ENCODE data around the gene TAF1B.
"Not testable (repeated sequence)": the region's sequence is repeated elsewhere in the genome, so short reads cannot be mapped to it uniquely, and the experiment has no call there.

The TAF1B gene

DNA sequence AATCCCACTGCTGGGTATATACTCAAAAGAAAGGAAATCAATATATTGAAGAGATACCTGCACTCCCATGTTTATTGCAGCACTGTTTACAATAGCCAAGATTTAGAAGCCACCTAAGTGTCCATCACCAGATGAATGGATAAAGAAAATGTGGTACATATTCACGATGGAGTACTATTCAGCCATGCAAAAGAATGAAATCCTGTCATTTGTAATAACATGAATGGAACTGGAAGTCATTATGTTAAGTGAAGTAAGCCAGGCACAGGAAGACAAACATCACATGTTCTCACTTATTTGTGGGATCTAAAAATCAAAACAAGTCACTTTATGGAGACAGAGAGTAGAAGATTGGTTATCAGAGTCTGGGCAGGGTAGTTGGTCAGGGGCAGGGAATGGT lies 8.2 kb upstream of the TAF1B start:
- DNase-seq = not testable (repeated sequence)

DNA sequence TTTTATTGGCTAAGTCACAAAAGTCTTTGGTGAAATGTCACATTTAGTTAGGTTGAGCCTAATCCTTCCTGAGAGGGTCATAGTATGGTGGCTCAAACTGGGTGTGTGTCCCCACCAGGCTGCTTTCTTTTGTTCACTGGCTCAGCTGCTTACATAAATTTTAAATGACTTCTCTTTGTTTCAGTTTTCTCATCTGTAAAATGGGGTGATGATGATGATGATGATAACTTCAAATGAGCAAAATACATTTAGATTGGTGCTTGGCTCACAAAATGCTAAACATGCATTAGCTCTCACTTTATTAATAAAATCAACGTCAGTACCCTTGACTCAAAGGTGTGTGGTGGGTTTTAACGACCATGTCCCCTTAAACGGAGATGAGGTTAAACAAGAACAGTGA lies 7.2 kb upstream of the TAF1B start:
- no peak for DNase-seq

DNA sequence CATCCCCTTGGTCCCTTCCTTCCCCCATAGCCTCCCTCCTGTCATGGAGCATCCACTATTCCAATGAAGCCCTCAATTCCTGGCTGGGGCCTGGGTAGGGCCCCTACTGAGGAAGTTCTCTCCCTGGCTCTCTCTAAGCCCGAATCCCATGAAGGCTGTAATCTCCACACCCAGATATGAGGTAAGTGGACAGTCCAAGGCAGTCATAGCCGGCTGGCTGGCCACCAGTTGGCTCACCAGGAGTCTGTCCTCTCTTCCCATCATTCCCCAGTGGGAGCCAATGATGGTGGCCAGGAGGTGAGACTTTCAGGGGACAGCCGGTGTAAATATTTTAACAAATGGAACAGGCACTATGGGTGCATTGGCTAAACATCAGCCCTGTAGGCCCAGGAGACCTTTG lies 6.8 kb upstream of the TAF1B start:
- no peak for DNase-seq

DNA sequence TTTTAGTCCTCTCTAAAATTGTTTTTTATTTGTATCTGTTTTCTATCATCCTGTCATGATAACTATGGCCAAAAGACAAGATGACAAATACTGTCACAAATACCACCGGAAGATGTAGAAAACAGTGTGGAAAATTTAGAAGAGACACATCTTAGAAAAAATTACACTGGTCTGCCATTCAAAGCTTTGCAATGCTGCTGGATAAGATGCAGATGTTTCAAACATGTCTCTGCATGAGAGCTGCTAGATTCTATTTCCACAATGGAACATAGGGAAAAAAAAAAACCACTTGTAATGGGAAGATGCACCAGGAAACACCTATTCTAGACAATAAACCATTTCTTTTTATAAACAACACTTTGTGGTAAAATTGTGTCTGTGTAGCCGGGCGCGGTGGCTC lies 5.8 kb upstream of the TAF1B start:
- no peak for DNase-seq

DNA sequence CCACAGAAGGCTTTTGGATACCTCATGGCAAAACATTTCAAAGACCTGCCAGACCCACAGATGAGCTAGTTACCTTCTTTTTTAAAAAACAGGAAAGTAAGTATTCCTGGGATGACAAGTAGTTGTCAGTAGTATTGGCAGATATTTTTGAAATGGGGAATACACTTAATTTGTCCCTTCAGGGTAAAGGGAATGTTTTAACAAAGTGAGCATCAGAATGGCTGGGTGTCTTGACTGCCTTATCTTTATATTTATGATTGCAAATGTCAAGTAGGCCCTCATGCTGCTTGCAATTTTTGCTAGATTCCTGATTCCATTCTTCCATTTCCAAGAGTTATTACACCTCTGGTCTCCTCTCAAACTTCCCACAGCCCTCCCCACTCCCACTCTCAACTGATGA lies 4.9 kb upstream of the TAF1B start:
- no peak for DNase-seq

DNA sequence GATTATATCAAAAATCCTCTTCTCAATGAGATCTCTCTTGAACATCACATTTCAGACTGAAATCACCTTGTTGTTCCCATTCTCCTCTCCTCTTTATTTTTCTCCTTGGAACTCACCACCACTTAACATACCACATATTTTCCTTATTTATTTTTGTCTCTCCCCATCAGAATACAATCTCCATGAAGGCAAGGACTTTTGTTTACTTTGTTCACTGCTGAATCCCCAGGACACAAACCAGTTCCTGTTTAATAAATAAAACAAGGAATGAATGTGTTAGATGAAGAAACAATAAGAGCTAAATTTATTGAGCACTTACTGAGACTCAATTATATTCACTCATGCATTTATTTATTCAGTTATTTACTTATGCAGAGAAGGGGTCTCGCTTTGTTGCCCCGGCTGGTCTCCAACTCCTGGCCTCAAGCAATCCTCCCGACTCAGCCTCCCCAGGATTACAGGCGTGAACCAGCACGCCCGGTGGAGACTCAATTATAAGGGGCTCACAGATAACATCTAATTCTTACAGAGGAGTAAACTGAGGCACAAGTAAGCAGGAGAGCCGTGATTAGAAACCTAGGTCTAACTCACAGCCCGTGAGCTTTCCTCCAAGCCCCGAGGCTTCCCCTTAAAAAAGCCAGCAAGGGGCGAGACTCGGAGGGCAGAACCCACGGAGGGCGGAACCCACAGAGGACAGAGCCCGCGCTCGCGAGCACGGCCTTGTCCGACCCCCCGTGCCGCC lies 616 bp upstream of the TAF1B start:
- DNase-seq = no peak

DNA sequence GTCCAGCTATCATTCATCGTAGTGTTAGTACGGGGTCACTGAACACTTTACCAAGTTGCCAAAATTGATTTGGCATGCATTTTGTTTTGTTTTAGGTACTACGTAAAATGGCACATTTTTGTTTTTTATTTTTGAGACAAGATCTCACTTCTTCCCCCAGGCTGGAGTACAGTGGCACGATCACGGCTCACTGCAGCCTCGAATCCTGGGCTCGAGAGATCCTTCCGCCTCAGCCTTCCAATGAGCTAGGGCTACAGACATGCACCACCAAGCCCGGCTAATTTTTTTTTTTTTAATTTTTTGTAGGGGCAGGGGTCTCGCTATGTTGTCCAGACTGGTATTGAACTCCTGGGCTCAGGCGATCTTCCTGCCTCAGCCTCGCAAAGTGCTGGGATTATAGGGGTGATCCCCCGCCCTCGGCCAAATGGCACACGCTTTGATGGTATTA lies 786 bp downstream of the TAF1B start:
- no peak for DNase-seq

DNA sequence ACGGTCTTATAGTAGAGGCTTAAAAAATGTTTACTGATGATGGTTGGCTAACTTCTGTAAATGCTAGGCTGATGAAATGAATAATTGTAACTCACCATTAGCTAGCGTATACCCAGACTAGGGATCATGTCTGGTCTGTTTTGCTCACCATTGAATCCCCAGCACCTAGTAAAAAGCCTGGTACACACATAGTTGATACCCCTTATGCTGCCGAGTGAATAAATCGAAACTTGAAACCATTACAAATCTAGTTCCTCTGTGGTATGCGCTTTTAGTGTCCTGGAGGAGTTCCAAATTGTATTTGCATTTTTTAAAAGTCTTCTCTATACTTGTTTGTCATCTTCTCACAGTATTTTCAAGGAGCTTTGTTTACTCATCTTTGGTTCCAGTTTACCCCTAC lies 1.3 kb downstream of the TAF1B start:
- DNase-seq = no peak

DNA sequence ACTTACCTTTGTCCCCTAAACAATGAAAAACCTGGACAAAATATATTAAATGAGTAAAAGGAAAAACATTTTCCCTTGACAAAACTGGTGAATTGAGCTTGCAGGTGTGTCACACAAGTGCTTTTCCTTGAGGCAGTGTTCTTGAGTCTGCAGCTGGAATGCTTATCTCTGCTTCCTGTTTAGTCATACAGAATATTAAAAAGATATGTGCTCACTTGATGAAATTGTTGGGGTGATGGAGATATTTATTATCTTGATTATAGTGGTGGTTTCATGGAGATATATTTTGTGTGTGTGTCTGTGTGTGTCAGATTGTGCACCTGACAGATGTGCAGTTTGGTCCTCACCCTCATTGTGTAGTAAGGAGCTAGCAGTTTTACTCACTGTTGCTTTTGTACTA lies 3.3 kb downstream of the TAF1B start:
- DNase-seq = no peak

DNA sequence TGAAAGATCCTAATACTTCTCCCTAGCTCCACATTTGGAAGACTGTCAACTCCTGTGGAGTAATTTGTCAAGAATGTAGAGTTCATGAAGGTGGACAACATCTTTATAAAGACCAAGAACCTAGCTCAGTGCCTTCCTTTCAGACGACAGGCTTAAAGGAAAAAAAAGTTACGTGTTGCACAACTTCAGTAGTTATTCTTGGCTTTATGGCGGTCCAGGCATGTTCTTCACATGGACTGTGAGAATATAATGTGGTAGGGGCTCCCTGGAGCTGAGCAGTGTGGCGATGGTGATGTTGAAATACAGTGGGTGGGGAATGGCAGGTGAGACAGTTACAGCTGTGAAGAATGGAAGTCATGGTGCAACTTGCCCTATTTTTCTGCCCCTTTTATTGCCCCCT lies 3.9 kb downstream of the TAF1B start:
- DNase-seq = no peak

DNA sequence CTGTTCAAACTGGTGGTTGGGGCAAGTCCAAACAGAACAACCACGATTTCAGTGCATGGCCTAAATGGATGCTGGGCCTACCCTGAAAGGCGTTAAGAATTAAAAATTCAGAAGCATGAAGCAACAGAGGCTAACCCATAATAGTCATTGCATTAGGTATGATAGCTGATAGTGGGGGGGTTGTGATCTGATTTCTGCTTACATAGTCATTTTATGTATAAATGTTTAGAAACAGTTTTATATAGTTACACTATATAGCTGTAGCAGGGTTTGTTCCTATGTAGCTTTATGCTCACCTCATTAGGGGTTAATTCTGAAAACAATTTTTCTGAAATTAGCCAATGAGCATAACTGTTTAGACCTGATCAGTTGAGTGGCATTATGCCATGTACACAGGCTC lies 9.6 kb downstream of the TAF1B start:
- no peak for DNase-seq

DNA sequence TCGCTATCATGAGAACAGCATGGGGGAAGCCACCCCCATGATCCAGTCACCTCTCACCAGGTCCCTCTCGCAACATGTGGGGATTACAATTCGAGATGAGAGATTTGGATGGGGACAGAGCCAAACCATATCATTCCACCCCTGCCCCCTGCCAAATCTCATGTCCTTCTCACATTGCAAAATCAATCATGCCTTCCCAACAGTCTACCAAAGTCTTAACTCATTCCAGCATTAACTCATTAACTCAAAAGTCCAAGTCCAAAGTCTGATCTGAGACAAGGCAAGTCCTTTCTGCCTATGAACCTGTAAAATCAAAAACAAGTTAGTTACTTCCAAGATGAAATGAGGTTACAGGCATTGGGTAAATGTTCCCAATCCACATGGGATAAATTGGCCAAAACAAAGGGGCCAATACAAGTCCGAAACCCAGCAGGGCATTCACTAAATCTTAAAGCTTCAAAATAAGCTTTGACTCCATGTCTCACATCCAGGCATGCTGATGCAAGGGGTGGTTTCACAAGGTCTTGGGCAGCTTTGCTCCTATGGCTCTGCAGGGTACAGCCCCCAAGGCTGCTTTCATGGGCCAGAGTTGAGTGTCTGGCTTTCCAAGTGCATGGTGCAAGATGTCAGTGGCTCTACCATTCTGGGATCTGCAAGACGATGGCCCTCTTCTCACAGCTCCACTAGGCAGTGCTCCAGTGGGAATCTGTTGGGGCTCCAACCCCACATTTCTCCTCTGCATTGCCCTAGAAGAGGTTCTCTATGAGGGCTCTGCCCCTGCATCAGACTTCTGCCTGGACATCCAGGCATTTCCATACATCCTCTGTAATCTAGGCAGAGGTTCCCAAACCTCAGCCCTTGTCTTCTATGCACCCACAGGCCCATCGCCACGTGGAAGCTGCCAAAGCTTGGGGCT lies 14.8 kb downstream of the TAF1B start:
- no peak for DNase-seq

DNA sequence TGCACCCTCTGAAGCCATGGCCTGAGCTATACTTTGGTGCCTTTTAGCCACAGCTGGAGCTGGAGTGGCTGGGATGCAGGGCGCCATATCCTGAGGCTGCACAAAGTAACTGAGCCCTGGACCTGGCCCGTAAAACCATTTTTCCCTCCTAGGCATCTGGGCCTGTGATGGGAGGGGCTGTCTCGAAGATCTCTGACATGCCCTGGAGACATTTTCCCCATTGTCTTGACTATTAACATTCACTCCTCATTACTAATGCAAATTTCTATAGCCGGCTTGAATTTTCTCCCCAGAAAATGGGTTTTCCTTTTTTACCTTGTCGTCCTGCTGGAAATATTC lies 15.4 kb downstream of the TAF1B start:
- no peak for DNase-seq

DNA sequence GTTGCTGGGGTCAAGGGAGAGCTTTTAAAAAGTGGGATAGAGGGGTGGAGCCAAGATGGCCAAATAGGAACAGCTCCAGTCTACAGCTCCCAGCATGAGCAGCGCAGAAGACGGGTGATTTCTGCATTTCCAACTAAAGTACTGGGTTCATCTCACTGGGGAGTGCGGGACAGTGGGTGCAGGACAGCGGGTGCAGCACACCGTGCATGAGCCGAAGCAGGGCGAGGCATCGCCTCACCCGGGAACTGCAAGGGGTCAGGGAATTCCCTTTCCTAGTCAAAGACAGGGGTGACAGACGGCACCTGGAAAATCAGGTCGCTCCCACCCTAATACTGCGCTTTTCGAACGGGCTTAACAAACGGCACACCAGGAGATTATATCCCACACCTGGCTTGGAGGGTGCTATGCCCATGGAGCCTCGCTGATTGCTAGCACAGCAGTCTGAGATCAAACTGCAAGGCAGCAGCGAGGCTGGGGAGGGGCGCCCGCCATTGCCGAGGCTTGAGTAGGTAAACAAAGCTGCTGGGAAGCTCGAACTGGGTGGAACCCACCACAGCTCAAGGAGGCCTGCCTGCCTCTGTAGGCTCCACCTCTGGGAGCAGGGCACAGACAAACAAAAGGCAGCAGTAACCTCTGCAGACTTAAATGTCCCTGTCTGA lies 17.8 kb downstream of the TAF1B start:
- not testable (repeated sequence) for DNase-seq

DNA sequence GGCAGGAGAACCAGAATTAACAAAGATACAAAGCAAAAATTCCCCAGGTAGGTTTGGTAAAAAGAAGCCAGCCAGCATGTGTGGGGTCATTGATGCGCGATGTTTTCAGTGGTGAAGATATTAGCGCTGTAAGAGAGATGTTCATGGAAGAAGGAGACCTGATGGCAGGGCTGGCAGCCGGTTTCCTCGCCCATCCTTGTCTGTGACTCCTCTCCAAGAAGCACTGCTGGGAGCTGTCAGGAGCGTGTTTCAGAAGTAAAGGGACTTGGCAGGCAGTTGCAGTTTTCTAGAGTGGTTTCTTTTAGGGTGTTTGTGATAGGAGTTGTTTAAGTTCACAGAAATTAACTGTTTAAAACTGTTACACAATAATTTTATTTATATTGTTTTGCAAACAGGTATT lies 24.6 kb downstream of the TAF1B start:
- no peak for DNase-seq

DNA sequence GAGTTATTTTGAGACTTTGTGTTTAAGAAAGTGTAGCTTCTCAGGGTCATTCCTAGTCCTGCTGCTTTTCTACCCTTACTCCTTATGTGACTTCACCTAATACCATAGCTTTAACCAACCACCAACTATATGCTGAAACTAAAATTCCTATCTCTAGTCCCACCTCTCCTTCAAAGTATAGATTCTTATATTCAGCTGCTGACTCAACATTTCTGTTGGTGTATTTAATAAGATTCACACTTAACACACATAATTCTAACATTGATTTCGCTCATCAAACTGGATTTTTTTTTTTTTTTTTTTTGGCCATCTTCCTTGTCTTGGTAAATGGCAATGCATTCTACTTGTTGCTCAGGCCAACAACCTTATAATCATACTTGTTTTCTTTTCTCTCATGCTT lies 30.1 kb downstream of the TAF1B start:
- DNase-seq = no peak

DNA sequence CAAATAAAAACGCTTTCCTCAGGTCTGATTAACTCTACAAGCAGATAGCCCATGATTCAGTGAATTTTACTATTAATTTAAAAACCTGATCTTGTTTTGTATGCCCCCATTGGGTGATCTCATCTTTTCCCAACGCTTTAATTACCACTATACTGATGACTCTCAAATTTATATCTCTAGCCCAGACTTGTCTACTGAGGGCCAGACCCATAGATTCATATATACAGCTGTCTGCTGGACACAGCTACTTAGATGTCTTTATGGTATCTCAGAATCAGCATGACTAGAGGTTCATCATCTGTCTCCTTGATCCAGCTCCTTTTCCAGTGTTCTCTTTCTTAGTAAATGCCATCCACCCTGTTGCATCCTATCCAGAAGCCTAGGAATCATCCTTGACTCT lies 33.8 kb downstream of the TAF1B start:
- DNase-seq = no peak

DNA sequence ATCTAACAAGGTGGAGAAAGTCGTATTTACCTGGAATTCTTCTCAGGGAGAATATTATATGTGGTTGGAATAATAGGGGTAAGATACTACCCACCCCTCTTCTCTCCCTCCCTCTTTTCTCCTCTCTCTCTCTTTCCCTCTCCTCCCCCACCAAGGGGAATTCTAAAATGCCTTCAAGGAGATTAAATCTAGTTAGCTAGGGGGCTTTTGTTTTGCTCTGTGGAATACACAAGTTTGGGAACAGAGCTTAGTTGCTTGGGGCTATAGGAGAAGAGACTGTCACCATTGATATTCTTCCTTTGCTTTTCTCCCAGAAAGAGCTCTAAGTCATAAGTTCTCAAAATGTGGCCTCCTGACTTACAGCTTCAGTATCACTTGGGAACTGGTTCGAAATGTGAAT lies 34.5 kb downstream of the TAF1B start:
- no peak for DNase-seq

DNA sequence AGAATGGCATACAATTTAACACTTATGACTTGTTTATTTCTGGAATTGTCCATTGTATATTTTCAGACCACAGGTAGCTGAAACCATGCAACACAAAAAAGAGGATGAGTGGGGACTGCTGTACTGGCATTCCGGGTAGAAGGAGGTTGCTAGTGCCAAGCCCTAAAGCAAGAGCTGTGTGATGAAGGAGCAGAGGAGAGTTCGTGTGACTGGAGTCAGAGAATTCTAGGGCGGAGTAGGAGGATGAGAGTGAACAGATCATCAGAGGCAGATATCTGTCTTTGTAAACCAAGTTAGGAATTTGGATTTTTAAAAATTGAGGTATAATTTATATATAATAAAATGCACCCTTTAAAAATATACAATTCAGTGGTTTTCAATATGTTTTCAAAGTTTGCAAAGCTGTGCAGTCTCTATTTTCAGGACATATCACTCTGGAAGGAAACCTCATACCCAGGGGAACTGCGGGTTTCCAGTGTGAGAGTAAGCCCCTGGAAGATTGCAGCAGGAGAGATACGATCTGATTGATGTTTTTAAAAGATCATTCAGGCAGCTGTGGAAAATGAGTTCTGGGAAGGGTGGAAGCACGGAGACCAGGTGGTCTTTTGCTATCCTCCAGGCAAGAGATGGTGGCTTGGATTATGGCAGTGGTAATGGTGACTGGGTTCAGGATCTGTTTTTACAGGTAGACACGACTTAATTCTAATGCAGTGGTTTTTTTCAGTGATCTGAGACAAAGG lies 36.4 kb downstream of the TAF1B start:
- DNase-seq = no peak

DNA sequence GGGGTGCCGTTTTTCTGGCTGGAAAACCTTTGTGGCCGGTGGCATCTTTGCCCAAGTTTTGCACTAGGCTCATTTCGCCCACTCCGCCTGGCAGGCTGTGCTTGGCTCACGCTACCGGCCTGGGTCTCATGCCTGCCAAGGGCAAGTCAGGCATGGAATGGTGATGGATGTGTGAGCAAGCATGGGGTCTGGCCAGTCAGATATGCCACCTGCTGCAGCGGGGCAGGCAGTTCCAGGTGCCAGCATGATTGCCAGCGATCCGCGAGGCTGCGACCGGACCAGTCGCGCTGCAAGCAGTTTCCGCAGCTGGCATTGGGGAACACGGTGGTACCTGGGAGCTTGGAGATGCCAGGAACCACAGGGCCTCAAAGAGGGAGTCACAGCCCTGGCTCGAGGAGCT lies 40.6 kb downstream of the TAF1B start:
- no peak for DNase-seq

DNA sequence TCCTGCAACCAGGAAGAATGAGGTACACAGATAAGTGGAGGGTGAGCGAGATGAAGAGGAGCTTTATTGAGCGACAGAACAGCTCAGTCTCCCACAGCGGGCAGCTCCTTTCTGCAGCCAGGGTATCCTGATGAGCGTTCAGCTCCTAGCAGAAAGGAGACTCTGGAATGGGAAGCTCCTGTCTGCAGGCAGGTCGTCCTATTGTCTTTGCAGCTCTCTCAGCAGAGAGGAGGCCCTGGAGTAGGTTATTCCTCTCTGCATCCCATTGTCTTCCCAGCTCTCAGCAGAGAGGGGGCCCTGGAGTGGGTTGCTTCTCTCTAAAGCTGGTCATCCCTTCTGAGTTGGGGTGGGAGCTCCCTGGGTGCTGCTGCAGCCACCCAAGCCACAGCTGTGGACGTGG lies 41.2 kb downstream of the TAF1B start:
- DNase-seq = no peak

DNA sequence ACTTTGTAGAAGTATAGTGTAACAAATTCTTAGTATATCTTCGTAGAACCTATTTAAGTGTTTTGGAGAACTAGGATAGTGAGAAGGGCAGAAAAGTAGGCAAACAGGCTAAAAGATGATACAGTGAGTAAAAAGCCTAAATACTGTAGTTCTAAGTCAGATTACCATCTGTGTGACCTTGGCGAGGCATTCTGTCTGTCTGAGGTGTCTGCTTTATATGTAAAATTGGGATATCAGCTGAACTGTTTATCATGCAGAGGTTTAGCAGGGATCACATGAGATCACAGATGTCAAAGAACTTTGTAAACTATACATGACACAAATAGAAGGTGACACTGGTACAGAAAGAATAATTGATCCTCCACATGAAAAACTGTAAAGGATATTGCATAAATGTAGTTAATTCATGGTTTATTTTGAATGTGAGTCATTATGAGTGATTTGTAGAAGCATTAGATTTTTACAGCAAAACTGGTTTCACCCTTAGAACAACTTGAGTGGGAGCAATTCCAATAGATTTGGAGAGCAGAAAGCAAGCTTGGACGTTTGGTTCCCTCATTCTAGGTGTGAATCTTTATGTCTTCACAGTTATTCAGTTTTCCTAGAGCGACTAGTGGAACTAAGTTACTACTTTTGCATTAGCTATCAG lies 41.9 kb downstream of the TAF1B start:
- no peak for DNase-seq

DNA sequence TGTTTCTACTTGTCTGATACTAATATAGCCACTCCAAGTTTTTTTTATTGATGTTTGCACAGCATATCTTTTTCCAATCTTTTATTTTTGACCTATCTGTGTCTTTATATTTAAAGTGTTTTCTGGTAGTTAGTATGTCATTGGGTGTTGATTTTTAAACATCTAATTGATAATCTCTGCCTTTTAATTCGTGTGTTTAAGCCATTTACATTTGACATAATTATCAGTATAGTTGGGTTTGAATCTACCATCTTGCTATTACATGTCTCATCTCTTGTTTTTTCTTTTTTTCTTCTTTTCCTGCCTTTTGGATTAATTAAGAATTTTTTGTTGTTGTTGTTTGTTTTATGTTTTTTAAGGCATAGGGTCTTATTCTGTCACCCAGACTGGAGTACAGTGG lies 44.2 kb downstream of the TAF1B start:
- DNase-seq = no peak
